Measurements from ENCODE around the gene MYO5B.

MYO5B gene

DNA sequence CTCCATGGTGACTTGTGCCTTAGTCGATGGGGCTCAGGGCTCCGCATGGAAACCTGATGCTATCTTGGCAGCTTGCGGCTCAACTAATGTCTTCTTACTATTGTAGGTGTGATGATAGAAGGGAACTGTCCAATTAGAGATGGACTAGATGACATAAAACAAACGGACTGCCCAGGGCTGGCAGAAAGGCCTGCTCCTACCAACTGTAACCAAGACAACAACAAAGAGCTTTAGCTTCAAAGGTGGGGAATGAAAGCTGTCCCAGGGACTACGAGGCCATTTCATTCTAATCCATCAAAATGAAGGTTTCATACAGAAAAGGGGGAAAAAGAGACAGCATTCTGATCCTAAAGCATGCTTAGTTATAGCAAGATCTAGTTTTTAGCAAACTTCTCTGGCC is 194.7 kb downstream of the MYO5B start:
- H4K20me1 ChIP-seq (ENCODE audit: insufficient read depth) = no peaks in the 10 kb centered on the region
- TF ChIP-seq, protein P1, sequence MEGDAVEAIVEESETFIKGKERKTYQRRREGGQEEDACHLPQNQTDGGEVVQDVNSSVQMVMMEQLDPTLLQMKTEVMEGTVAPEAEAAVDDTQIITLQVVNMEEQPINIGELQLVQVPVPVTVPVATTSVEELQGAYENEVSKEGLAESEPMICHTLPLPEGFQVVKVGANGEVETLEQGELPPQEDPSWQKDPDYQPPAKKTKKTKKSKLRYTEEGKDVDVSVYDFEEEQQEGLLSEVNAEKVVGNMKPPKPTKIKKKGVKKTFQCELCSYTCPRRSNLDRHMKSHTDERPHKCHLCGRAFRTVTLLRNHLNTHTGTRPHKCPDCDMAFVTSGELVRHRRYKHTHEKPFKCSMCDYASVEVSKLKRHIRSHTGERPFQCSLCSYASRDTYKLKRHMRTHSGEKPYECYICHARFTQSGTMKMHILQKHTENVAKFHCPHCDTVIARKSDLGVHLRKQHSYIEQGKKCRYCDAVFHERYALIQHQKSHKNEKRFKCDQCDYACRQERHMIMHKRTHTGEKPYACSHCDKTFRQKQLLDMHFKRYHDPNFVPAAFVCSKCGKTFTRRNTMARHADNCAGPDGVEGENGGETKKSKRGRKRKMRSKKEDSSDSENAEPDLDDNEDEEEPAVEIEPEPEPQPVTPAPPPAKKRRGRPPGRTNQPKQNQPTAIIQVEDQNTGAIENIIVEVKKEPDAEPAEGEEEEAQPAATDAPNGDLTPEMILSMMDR (conservative IDR thresholded peaks at IDR 0.05; ENCODE audit: low read depth, low read length) = no peak
- H3K36me3 ChIP-seq (ENCODE audit: insufficient read depth) = no peaks in the 10 kb centered on the region
- H3K4me1 ChIP-seq (ENCODE audit: low read depth, poor library complexity, severe bottlenecking) = no peaks in the 10 kb centered on the region
- no peaks in the 10 kb centered on the region for H3K79me2 ChIP-seq (ENCODE audit: insufficient read depth, low read depth)
- no peaks in the 10 kb centered on the region for H3K27me3 ChIP-seq (ENCODE audit: insufficient read depth, low read depth)
- no peak overlapping the region for H3K4me3 ChIP-seq (IDR thresholded peaks at IDR 0.05; ENCODE audit: insufficient read depth, low read depth, low read length)
- H2AFZ ChIP-seq (ENCODE audit: low read depth) = no peak overlapping the region
- H3K27ac ChIP-seq = no peak overlapping the region
- H3K9ac ChIP-seq = no peak overlapping the region
- no peak overlapping the region for H3K4me2 ChIP-seq

DNA sequence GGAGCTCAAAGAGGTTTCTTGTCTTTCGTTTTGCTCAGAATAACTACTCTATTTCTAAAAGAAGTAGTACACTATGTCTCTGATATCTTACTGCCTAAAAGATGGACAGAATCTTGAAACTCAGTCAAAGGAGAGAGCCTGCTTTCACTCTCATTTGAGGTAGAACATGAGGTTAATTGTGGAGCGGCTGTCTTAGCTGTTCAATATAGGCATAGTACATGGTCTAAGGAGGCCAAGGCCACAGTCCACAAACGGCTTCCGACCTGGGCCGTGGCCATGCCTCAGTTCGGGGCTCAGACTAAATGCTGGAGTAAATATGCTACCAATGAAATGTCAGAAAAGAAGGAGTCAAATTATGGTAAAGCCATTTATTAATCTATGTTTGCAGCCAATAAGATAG is 195.8 kb downstream of the MYO5B start:
- Histone ChIP-seq H3K4me2 (no peak overlapping the region), H3K4me3 (IDR thresholded peaks at IDR 0.05; ENCODE audit: insufficient read depth, low read depth, low read length) (no peak overlapping the region)
- TF ChIP-seq, protein P1 (conservative IDR thresholded peaks at IDR 0.05; ENCODE audit: low read depth, low read length) = no peak

GRCh38 chr18:49997558-49997957 is 197.4 kb downstream of the MYO5B start:
- Histone ChIP-seq H3K4me2 (no peak overlapping the region), H2AFZ (ENCODE audit: low read depth) (no peak overlapping the region), H3K79me2 (ENCODE audit: insufficient read depth, low read depth) (no peaks in the 10 kb centered on the region), H3K4me3 (IDR thresholded peaks at IDR 0.05; ENCODE audit: insufficient read depth, low read depth, low read length) (no peak overlapping the region), H3K27me3 (ENCODE audit: insufficient read depth, low read depth) (no peaks in the 10 kb centered on the region), H3K27ac (no peak overlapping the region), H3K9ac (no peak overlapping the region), H3K4me1 (ENCODE audit: low read depth, poor library complexity, severe bottlenecking) (no peaks in the 10 kb centered on the region), H3K36me3 (ENCODE audit: insufficient read depth) (no peaks in the 10 kb centered on the region), H4K20me1 (ENCODE audit: insufficient read depth) (no peaks in the 10 kb centered on the region)
- TF ChIP-seq, protein P1 (conservative IDR thresholded peaks at IDR 0.05; ENCODE audit: low read depth, low read length) = no peak

More for the DNA sequence above, 195.8 kb downstream of the MYO5B start:
- Histone ChIP-seq H3K27me3 (ENCODE audit: insufficient read depth, low read depth) (no peaks in the 10 kb centered on the region), H3K27ac (no peak overlapping the region), H3K36me3 (ENCODE audit: insufficient read depth) (no peaks in the 10 kb centered on the region), H3K79me2 (ENCODE audit: insufficient read depth, low read depth) (no peaks in the 10 kb centered on the region), H3K4me1 (ENCODE audit: low read depth, poor library complexity, severe bottlenecking) (no peaks in the 10 kb centered on the region), H3K9ac (no peak overlapping the region), H4K20me1 (ENCODE audit: insufficient read depth) (no peaks in the 10 kb centered on the region), H2AFZ (ENCODE audit: low read depth) (no peak overlapping the region)

DNA sequence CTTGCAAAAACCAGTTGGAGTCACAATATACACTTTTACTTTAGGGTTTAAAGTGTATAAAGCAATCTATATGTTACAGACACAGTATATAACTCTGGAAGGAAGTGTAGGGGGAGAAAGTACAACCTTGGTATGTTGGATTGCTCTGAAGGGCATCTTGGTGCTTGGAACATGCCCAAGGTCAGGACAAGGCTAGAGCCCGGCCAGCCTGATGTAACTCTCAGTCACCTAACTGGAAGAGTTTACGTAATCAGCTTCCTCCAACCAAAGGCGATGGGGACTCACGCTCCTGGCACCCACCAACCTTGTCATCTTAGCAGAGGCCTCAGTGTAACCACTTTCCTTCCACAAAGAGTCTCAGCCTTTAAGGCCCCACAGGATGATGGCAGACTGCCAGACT is 200.5 kb downstream of the MYO5B start:
- no peak overlapping the region for H3K4me2 ChIP-seq
- H3K4me3 ChIP-seq (IDR thresholded peaks at IDR 0.05; ENCODE audit: insufficient read depth, low read depth, low read length) = no peak overlapping the region
- no peak overlapping the region for H2AFZ ChIP-seq (ENCODE audit: low read depth)
- no peaks in the 10 kb centered on the region for H3K36me3 ChIP-seq (ENCODE audit: insufficient read depth)
- H3K4me1 ChIP-seq (ENCODE audit: low read depth, poor library complexity, severe bottlenecking) = no peaks in the 10 kb centered on the region
- H3K27ac ChIP-seq = no peak overlapping the region
- no peaks in the 10 kb centered on the region for H3K27me3 ChIP-seq (ENCODE audit: insufficient read depth, low read depth)
- TF ChIP-seq, protein P1 (conservative IDR thresholded peaks at IDR 0.05; ENCODE audit: low read depth, low read length) = no peak
- H3K9ac ChIP-seq = no peak overlapping the region
- H3K79me2 ChIP-seq (ENCODE audit: insufficient read depth, low read depth) = no peaks in the 10 kb centered on the region
- H4K20me1 ChIP-seq (ENCODE audit: insufficient read depth) = no peaks in the 10 kb centered on the region
